ENCODE results near the gene FLAD1. TPM values are rescaled to one million over a fixed set of nuclear protein-coding genes. Genes with fewer than 3 reads are reported as not detected.

The FLAD1 gene
- total and polyA plus RNA-seq, 5 experiments from 2014 or later = 30.9 to 46.8 (median 41.8) TPM

- Mint-ChIP-seq H3K27ac (peak overlapping the region in 4 of 10 donors; percentile 8 to 81 (median 53)), H3K36me3 (no peaks in the 10 kb centered on the region), H3K27me3 (no peaks in the 10 kb centered on the region), H3K9me3 (no peaks in the 10 kb centered on the region), H3K4me3 (peak overlapping the region in 9 of 10 donors; percentile 17 to 79 (median 63)), H3K4me1 (peaks cover 38 to 86% (median 83%) of the 10 kb centered on the region in 4 donors)
- DNase-seq (no peak), ATAC-seq (no peak)
- POLR2A ChIA-PET = interaction anchor here (0.6 to 2.4 kb wide), 2 partner anchors 40 to 54 kb away, joined by 3 to 8 read pairs; partner anchors contain the start of gene PBXIP1
Measured at GRCh38 chr1:155009221-155009711, 26.1 kb downstream of the FLAD1 start.

- Mint-ChIP-seq H3K27me3 (no peaks in the 10 kb centered on the region), H3K4me1 (peaks cover 36 to 85% (median 81%) of the 10 kb centered on the region in 4 donors), H3K27ac (peak overlapping the region in 7 of 10 donors; percentile 8 to 88 (median 69)), H3K36me3 (no peaks in the 10 kb centered on the region), H3K9me3 (no peaks in the 10 kb centered on the region), H3K4me3 (peak overlapping the region; percentile 13 to 79 (median 64))
- ATAC-seq (no peak), DNase-seq (no peak)
- POLR2A ChIA-PET = interaction anchor here (0.6 to 2.4 kb wide), 4 partner anchors 10 to 54 kb away, joined by 3 to 8 read pairs (median 4); partner anchors contain the start of gene PBXIP1
Measured at GRCh38 chr1:155009742-155010141, 26.6 kb downstream of the FLAD1 start.

GRCh38 chr1:155010211-155010918 lies 27.2 kb downstream of the FLAD1 start:
- H3K4me1 Mint-ChIP-seq = peaks cover 36 to 81% (median 79%) of the 10 kb centered on the region in 4 donors
- peak overlapping the region; percentile 13 to 79 (median 64) for H3K4me3 Mint-ChIP-seq
- DNase-seq (peak in 1 of 10 donors; percentile 54), ATAC-seq (peak in 1 of 2 donors; percentile 19)
- H3K36me3 Mint-ChIP-seq = no peaks in the 10 kb centered on the region
- H3K27me3 Mint-ChIP-seq = no peaks in the 10 kb centered on the region
- POLR2A ChIA-PET = interaction anchor here (0.8 to 1.9 kb wide), 7 partner anchors 9 to 66 kb away, joined by 3 to 10 read pairs (median 5); partner anchors contain the start of genes FLAD1 and PBXIP1
- peak overlapping the region in 7 of 10 donors; percentile 8 to 88 (median 52) for H3K27ac Mint-ChIP-seq
- no peaks in the 10 kb centered on the region for H3K9me3 Mint-ChIP-seq

GRCh38 chr1:155011004-155011416 lies 27.9 kb downstream of the FLAD1 start:
- H3K27ac Mint-ChIP-seq = peak overlapping the region in 2 of 10 donors; percentile 13 to 44
- DNase-seq (peak in 1 of 10 donors; percentile 53), ATAC-seq (no peak)
- no peaks in the 10 kb centered on the region for H3K36me3 Mint-ChIP-seq
- no peaks in the 10 kb centered on the region for H3K9me3 Mint-ChIP-seq
- H3K4me3 Mint-ChIP-seq = peak overlapping the region in 6 of 10 donors; percentile 31 to 55 (median 44)
- POLR2A ChIA-PET = interaction anchor here (0.9 to 1.9 kb wide), 5 partner anchors 10 to 67 kb away, joined by 5 to 10 read pairs (median 7); partner anchors contain the start of gene PBXIP1
- no peaks in the 10 kb centered on the region for H3K27me3 Mint-ChIP-seq
- peaks cover 39 to 81% (median 79%) of the 10 kb centered on the region in 4 donors for H3K4me1 Mint-ChIP-seq

DNA sequence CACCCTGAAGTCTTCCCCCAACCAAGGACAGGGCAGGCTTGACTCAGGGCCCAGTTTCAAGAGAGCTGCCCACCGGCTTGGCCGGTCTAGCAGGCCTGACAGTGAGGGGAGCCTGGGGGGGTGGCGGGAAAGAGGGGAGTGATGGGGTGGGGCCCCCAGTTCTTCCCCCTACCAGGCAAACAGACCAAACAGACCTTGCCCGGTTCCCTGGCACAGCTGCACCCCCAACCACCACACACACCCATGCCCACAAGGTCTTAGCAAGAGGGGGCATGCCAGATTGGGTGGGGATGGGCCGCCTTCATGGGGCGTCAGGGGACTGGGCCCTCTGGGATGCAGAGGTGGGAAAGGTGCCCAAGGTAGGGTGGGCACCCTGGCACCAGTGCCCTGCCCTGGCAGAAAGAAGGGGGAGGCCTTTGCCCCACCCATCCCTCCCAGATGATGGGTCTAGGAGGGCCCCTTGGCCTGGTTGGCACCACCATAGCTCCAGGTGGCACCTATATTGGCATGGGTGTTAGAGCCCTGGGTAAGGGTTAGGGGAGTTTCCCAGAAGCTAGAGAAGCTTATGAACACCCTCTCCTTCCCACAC lies 28.4 kb downstream of the FLAD1 start:
- Mint-ChIP-seq H3K9me3 (no peaks in the 10 kb centered on the region), H3K36me3 (no peaks in the 10 kb centered on the region), H3K27ac (peak overlapping the region in 1 of 10 donors; percentile 75), H3K4me3 (peak overlapping the region in 5 of 10 donors; percentile 31 to 55 (median 41)), H3K4me1 (peaks cover 36 to 81% (median 79%) of the 10 kb centered on the region in 4 donors), H3K27me3 (no peaks in the 10 kb centered on the region)
- POLR2A ChIA-PET = interaction anchor here (1.1 to 1.9 kb wide), 3 partner anchors 8 to 60 kb away, joined by 3 to 10 read pairs (median 9); partner anchors contain the start of gene PBXIP1
- no peak for DNase-seq
- no peak for ATAC-seq

GRCh38 chr1:155012026-155012546 lies 28.9 kb downstream of the FLAD1 start:
- ATAC-seq = no peak
- peak overlapping the region in 3 of 10 donors; percentile 48 to 83 (median 75) for H3K27ac Mint-ChIP-seq
- H3K9me3 Mint-ChIP-seq = no peaks in the 10 kb centered on the region
- H3K4me3 Mint-ChIP-seq = peak overlapping the region in 3 of 10 donors; percentile 15 to 34 (median 16)
- no peak for DNase-seq
- H3K36me3 Mint-ChIP-seq = no peaks in the 10 kb centered on the region
- POLR2A ChIA-PET = interaction anchor here (0.6 to 1.9 kb wide), 5 partner anchors 8 to 55 kb away, joined by 3 to 10 read pairs (median 5); partner anchors contain the start of gene PBXIP1
- H3K4me1 Mint-ChIP-seq = peaks cover 33 to 81% (median 79%) of the 10 kb centered on the region in 4 donors
- H3K27me3 Mint-ChIP-seq = no peaks in the 10 kb centered on the region

DNA sequence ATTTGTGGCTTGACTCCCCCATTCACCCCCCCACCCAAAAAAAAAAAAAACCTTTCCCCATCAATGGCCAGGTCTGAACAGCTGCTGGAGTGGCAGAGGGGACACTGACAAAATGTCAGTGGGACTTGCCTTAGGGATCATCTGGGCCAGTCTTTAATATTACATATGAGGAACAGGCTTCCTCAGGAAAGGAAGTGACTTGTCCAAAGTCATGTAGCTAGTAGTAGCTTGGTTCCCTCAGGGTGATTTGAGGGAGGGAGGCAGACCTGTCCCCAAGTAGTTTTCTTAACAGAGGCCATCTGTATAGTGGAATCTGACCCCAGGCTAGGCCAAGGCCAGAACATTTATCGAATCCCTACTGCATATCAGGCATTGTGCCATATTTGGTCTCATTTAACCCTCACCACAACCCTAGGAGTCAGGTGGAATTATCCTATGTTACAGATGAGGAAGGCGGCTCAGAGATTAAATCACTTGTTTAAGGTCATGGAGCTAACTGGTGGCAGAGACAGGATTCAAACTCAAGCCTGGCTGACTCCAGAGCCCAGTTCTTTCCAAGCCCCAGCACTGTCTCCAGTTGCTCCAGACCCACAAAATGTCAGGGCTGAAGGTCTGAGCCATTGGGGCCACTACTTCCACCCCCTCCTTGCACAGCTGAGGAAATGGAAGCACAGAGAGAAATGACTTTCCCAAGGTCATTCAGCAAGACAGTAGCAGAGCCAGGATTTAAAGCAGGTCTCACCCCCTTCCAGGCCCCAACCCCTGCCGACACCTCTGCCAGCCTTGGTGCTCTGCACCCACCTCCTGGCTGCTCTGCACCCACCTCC lies 29.8 kb downstream of the FLAD1 start:
- DNase-seq (no peak), ATAC-seq (no peak)
- H3K9me3 Mint-ChIP-seq = no peaks in the 10 kb centered on the region
- no peaks in the 10 kb centered on the region for H3K27me3 Mint-ChIP-seq
- POLR2A ChIA-PET = interaction anchor here (0.6 to 1.9 kb wide), 5 partner anchors 9 to 52 kb away, joined by 3 to 7 read pairs (median 4); no protein-coding TSS in a partner anchor
- H3K4me3 Mint-ChIP-seq = peak overlapping the region in 9 of 10 donors; percentile 2 to 57 (median 47)
- H3K27ac Mint-ChIP-seq = peak overlapping the region in 8 of 10 donors; percentile 28 to 88 (median 70)
- H3K36me3 Mint-ChIP-seq = no peaks in the 10 kb centered on the region
- peaks cover 34 to 85% (median 81%) of the 10 kb centered on the region in 4 donors for H3K4me1 Mint-ChIP-seq

DNA sequence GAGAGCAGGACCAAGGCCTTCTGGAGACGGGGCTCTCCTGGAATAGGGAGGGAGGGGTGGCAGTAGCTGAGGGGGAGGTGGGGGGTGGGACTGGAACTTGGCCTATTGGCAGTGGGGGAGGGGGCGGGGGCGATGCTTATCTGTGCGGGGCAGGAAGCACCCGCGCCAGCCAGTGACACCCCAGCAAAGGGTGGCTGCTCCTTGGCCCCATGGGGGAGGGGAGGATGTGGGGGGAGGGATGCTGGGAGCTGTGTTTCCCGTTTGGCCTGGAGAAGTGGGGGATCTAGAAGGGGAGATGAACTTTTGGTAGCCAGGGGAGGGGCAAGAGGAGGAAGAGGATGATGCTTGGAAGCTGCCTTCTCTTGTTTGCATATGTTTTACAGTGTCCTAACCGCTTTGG lies 30.5 kb downstream of the FLAD1 start:
- H3K27me3 Mint-ChIP-seq = no peaks in the 10 kb centered on the region
- H3K9me3 Mint-ChIP-seq = no peaks in the 10 kb centered on the region
- ATAC-seq = no peak
- H3K36me3 Mint-ChIP-seq = no peaks in the 10 kb centered on the region
- peaks cover 34 to 82% (median 77%) of the 10 kb centered on the region in 4 donors for H3K4me1 Mint-ChIP-seq
- H3K27ac Mint-ChIP-seq = peak overlapping the region in 6 of 10 donors; percentile 44 to 83 (median 74)
- POLR2A ChIA-PET = interaction anchor here (0.6 to 3.4 kb wide), 4 partner anchors 7 to 53 kb away, joined by 4 to 20 read pairs (median 6); no protein-coding TSS in a partner anchor
- DNase-seq = no peak
- peak overlapping the region in 8 of 10 donors; percentile 6 to 68 (median 50) for H3K4me3 Mint-ChIP-seq

DNA sequence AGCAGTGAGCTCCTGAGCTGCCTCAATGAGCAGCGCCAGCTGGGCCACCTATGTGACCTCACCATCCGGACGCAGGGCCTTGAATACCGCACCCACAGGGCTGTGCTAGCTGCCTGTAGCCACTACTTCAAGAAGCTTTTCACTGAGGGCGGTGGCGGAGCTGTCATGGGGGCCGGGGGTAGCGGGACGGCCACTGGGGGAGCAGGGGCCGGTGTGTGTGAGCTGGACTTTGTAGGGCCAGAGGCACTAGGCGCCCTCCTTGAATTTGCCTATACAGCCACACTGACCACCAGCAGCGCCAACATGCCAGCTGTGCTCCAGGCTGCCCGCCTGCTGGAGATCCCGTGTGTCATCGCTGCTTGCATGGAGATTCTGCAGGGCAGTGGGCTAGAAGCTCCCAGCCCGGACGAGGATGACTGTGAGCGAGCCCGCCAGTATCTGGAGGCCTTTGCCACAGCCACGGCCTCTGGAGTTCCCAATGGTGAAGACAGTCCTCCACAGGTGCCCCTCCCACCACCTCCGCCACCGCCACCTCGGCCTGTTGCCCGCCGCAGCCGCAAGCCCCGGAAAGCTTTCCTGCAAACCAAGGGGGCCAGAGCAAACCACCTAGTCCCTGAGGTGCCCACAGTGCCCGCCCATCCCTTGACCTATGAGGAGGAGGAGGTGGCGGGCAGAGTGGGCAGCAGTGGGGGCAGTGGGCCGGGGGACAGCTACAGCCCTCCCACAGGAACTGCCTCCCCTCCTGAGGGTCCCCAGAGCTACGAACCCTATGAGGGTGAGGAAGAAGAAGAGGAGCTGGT lies 31.8 kb downstream of the FLAD1 start:
- Mint-ChIP-seq H3K27me3 (peaks cover 0 to 4% (median 0%) of the 10 kb centered on the region in 5 donors), H3K27ac (peak overlapping the region in 3 of 10 donors; percentile 27 to 48 (median 46)), H3K4me1 (peaks cover 31 to 76% (median 69%) of the 10 kb centered on the region in 4 donors), H3K36me3 (no peaks in the 10 kb centered on the region), H3K4me3 (peak overlapping the region in 2 of 10 donors; percentile 39 to 68), H3K9me3 (no peaks in the 10 kb centered on the region)
- POLR2A ChIA-PET = interaction anchor here (0.9 to 4.3 kb wide), 11 partner anchors 8 to 295 kb away, joined by 3 to 29 read pairs (median 16); partner anchors contain the start of genes CKS1B, FLAD1, PBXIP1 and PYGO2
- DNase-seq (no peak), ATAC-seq (no peak)

GRCh38 chr1:155015527-155016230 lies 32.5 kb downstream of the FLAD1 start:
- Mint-ChIP-seq H3K36me3 (no peaks in the 10 kb centered on the region), H3K4me3 (peak overlapping the region; percentile 44 to 78 (median 67))

More at GRCh38 chr1:155015527-155016230, 32.5 kb downstream of the FLAD1 start:
- peaks cover 30 to 69% (median 61%) of the 10 kb centered on the region in 4 donors for H3K4me1 Mint-ChIP-seq
- H3K27ac Mint-ChIP-seq = peak overlapping the region in 8 of 10 donors; percentile 52 to 86 (median 73)
- POLR2A ChIA-PET = interaction anchor here (0.9 to 4.3 kb wide), 15 partner anchors 9 to 294 kb away, joined by 3 to 29 read pairs (median 15); partner anchors contain the start of genes ADAM15, CKS1B, FLAD1 and PBXIP1
- ATAC-seq (no peak), DNase-seq (no peak)
- H3K27me3 Mint-ChIP-seq = peaks cover 0 to 10% (median 0%) of the 10 kb centered on the region in 5 donors
- no peaks in the 10 kb centered on the region for H3K9me3 Mint-ChIP-seq

Measured in naive thymus-derived CD8-positive, alpha-beta T cell (primary cell).